ENCODE data around the gene TBC1D14.

DNA sequence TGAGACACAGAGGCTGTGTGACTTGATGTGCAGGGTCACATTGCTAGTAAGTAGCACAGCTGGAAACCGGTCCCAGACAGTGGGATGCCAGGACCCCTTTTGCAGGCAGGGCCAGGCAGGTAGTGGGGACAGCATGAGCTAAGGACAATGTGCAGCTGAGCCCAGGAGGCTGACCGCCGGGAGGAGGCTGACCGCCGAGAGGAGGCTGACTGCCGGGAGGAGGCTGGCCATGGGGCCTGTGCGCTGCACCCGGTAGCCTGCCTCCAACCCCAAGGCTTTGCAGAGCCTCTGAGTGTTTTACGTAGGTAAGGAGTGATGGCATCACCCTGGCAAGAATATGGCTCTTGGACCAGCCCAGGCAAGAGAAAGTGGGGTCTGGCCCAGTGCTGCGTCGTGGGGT, 58.9 kb downstream of the TBC1D14 start:
- TF ChIP-seq TOX (CRISPR knock-in tag; IDR thresholded peaks at IDR 0.05; ENCODE audit: borderline replicate concordance) (no peak), ZFP3 (CRISPR knock-in tag; IDR thresholded peaks at IDR 0.05) (no peak), ARNTL (CRISPR knock-in tag; IDR thresholded peaks at IDR 0.05; ENCODE audit: borderline replicate concordance, low read depth) (no peak), ZFP30 (CRISPR knock-in tag; IDR thresholded peaks at IDR 0.05) (no peak), BACH2 (CRISPR knock-in tag; IDR thresholded peaks at IDR 0.05; ENCODE audit: borderline replicate concordance) (no peak), PATZ1 (CRISPR knock-in tag; IDR thresholded peaks at IDR 0.05; ENCODE audit: borderline replicate concordance) (no peak), ESRRG (CRISPR knock-in tag; IDR thresholded peaks at IDR 0.05) (no peak), CSDC2 (CRISPR knock-in tag; IDR thresholded peaks at IDR 0.05) (no peak), TCF4 (CRISPR knock-in tag; IDR thresholded peaks at IDR 0.05; ENCODE audit: borderline replicate concordance) (no peak), POU6F1 (CRISPR knock-in tag; IDR thresholded peaks at IDR 0.05; ENCODE audit: borderline replicate concordance, low read depth) (no peak)
